Fibroblast of skin of scalp (primary cell): ENCODE results near the gene CAV2.
A peak's percentile ranks its signal among the peaks of the same experiment; 100 is the strongest.

ENCODE experiments used
- DNase-seq: peaks from one replicate; pipeline ENCODE4 v3.0.0-alpha.2; 2013

Gene CAV2

DNA sequence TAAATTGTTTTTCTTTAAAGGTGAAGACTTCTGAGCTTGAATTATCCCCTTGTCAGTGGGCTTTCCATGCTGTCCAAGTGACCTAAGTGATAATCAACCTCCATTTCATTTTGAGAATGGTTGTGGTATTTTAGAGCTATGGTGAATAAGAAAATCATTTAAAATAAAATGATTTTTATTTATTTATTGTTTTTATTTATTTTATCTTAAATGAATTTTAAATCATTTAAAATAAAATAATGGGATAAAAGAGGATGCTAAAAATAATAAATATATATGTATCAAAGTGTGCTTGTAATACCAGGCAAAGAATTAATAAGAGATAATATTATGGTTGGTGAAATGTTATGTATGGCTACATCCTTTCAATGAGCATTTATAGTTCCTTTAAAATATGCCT, 49.8 kb downstream of the CAV2 start:
- no peak for DNase-seq

DNA sequence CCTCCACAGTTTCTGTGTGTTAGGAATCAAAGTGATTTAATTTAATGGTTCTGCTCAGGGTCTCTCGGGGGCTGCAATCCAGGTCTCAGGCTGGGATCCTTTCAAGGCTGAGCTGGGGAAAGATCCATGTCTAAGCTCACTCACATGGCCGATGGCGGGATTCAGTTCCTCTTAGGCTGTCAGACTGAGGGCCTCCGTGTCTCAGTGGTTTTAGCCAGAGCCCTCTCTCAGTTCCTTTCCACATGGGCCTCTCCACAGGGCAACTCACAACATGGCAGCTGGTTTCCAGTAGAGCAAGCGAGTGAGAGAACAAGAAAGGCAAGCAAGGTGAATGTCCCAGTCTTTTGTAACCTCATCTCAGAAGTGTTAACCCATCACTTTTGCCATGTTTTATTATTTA, 52.2 kb downstream of the CAV2 start:
- no peak for DNase-seq

DNA sequence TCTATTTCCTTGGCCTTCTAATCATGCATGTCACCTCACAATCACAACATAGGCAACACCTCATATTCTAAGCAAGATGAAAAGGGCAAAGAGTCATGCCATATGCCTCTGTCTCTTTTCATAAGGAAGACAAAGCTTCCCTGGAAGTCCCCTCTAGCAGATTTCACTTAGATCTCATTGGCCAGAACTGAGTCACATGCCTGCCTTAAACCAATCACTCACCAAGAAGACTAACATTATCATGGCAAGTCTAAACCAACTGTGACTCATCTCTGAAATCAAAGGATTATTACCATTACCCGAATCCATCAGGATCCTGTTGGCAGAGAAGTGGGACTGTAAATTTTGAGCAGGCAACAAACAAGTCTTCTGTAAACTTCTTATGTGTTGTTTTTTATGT, 53.1 kb downstream of the CAV2 start:
- DNase-seq: no peak

DNA sequence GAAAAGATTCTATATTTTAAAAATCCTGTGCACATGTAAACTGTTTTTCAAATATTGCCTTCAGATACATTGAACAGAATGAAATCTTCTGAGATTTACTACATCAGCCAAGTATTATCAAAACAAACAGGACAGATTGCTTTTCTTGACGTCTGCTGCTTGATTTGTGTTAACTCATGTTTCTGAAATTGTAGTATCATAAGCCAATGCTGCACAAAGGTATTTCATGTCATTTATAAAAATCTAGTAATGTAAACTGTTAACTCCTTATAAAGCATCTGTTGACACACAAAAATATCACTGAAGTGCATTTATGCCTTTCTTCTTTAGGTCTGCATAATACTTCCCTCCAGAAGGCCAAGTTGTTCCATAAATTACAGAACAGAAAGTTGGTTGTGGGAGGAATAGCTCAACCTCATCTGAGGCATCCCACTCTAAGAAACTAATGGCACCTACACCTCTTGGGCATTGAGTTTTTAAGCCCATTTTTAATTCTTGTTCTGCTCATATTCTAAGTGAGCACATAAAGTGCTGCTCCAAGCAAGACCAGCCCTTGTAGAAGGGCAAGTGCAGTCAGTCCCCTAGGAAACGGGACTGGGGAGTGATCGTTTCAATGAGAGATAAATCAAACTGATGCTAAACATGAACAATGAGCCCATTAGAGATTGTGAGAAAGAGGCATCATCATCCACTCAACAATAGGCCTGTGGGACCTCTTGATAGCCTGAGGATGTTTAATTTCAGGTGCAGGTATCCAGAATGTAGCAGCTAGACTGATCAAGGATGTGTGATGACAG, 53.8 kb downstream of the CAV2 start:
- DNase-seq: no peak

DNA sequence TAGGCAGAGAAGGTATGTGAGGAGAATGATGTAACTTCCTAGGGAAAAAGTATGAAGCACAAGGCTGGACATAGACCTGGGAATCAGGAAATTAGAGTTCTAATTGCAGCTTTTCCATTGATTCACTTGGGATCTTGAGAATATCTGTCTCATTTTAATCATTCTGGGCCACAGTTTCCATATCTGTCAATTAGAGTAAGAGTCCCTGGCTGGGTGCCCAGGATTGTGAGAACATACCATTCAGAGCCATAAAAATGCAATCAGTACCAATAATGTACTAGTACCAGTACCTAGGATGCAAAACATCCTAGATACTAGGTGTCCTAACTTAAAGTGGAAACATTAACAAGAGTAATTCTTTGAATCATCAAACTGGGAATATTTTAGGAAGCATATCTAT, 54.9 kb downstream of the CAV2 start:
- peak; percentile 56 for DNase-seq

DNA sequence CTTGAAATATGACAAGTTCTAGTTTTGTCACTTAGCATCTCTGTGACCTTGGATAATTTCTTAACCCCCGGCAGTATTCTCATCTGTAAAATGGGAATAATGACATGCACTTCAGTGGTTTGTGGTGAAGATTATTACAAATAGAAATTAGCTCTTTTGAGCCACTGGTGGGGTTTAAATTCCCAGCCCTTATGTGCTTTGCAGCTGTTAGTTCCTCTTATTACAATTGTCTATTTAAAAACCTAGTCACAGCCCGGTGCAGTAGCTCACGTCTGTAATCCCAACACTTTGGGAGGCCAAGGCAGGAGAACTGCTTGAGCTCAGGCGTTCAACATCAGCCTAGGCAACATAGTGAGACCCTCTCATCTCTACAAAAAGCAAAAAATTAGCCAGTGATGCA, 55.4 kb downstream of the CAV2 start:
- DNase-seq: no peak

DNA sequence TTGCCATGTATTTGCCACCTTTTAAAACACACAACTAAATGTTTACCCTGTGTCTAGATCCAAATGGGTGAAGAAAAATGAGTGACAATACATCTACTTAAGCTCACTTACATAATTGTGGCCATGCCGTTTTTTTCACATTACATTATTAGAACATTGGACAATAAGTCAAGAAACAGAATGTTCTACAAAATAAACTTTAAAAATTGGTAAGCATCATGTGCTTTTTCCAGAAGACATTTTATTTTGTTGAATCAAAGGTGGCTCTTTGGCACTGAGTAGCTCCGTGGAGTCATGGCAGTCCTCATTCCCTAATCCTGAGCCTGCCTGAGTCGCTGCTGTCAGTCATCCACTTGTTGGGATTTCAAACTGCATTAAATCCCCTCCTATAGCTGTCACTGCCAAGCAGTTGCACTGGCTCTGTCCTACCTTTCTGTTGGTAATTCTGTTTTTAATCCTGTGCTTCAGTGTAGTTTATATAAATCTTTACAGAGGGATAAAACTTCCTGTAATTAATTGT, 57.6 kb downstream of the CAV2 start:
- no peak for DNase-seq

DNA sequence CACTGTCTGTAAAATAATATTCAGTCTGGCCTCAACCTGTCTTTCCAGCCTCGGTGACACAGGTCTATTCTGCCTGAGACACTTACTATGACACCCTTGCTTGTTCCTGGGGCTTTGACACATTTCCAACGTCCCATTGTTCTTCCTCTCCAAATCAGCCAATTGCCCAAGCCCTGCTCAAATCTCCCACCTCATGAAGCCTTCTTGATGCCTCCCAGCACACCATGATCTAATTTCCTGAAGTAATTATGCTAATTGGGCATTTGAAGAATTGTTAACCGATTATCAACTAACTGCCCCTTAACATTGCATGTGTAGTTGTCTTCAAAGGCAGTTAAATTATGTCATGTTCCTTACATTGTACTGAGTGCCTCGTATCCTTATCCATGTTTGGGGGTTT, 58.4 kb downstream of the CAV2 start:
- no peak for DNase-seq
